GM12865 (cell line): ENCODE measurements around the gene CLINT1.
A peak's percentile ranks its signal among the peaks of the same experiment; 100 is the strongest.

ENCODE experiments used
- DNase-seq: peaks from one replicate; pipeline ENCODE4 v3.0.0; 2010; ENCODE audit warnings: low read depth
- H3K4me3 ChIP-seq: 2 replicates; pipeline ENCODE4 v1.5.1; 2011; ENCODE audit warnings: mild to moderate bottlenecking, low read depth, low read length, control low read depth
- CTCF ChIP-seq: IDR thresholded peaks from 2 replicates; pipeline ENCODE4 v1.5.1; 2011; ENCODE audit warnings: low read length, control low read depth, low read depth, inconsistent platforms; ENCODE audit not compliant: insufficient read depth; ENCODE audit errors: missing control alignments

CLINT1 gene

GRCh38 chr5:157820593-157821252 lies 38.2 kb downstream of the CLINT1 start:
- TF ChIP-seq CTCF: peak; percentile 48
- DNase-seq: peak; percentile 59
- no peak overlapping the region for H3K4me3 ChIP-seq

GRCh38 chr5:157819502-157820115 lies 39.3 kb downstream of the CLINT1 start:
- DNase-seq: no peak
- H3K4me3 ChIP-seq: no peak overlapping the region
- no peak for TF ChIP-seq CTCF

GRCh38 chr5:157818368-157818767 lies 40.6 kb downstream of the CLINT1 start:
- DNase-seq: no peak
- H3K4me3 ChIP-seq: no peak overlapping the region
- TF ChIP-seq CTCF: no peak

GRCh38 chr5:157817928-157818327 lies 41.0 kb downstream of the CLINT1 start:
- H3K4me3 ChIP-seq: no peak overlapping the region
- DNase-seq: no peak
- TF ChIP-seq CTCF: no peak

- no peak for TF ChIP-seq CTCF
- H3K4me3 ChIP-seq: no peak overlapping the region
- DNase-seq: no peak
Observed at GRCh38 chr5:157817387-157817702, 41.6 kb downstream of the CLINT1 start.

GRCh38 chr5:157816682-157817386 lies 42.1 kb downstream of the CLINT1 start:
- peak; percentile 19 for TF ChIP-seq CTCF
- peak; percentile 18 for DNase-seq

More at GRCh38 chr5:157816682-157817386, 42.1 kb downstream of the CLINT1 start:
- no peak overlapping the region for H3K4me3 ChIP-seq
